ENCODE data around the gene DSCAM.

DNA sequence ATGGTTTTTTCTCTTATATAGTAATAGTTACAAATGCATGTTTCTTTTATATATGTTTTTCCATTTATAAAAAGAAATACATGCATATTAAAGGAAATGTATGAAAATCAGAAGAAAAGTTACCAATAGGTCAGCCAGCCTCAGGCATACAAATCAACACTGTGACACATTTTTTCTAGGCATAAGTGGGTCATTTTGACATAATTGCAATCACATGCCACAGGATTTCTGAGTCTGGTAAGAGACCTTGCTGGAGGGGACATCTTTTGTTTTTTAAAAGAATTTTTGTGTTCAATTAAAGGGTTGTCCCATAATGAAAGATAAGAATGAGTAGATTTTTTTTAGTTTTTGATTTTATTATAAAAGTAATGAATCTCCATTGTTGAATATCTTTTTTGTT lies 506.6 kb downstream of the DSCAM start:
- TF ChIP-seq, protein P1, sequence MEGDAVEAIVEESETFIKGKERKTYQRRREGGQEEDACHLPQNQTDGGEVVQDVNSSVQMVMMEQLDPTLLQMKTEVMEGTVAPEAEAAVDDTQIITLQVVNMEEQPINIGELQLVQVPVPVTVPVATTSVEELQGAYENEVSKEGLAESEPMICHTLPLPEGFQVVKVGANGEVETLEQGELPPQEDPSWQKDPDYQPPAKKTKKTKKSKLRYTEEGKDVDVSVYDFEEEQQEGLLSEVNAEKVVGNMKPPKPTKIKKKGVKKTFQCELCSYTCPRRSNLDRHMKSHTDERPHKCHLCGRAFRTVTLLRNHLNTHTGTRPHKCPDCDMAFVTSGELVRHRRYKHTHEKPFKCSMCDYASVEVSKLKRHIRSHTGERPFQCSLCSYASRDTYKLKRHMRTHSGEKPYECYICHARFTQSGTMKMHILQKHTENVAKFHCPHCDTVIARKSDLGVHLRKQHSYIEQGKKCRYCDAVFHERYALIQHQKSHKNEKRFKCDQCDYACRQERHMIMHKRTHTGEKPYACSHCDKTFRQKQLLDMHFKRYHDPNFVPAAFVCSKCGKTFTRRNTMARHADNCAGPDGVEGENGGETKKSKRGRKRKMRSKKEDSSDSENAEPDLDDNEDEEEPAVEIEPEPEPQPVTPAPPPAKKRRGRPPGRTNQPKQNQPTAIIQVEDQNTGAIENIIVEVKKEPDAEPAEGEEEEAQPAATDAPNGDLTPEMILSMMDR (IDR thresholded peaks at IDR 0.05 in 8 of 11, conservative IDR thresholded peaks at IDR 0.05 in 3 of 11), result no peak
- no peak for TF ChIP-seq POLR2AphosphoS5 (IDR thresholded peaks at IDR 0.05)

Data from spleen (tissue), 7 donors.